ENCODE results near the gene BCL11B. TPM values are rescaled to one million over a fixed set of nuclear protein-coding genes. Genes with fewer than 3 reads are reported as not detected.

The BCL11B gene
- total RNA-seq, 1 experiment from 2014 or later = 80.6 TPM

- no peak for DNase-seq (ENCODE audit: low spot score)
Observed at GRCh38 chr14:99156090-99156425, 115.9 kb downstream of the BCL11B start.

DNA sequence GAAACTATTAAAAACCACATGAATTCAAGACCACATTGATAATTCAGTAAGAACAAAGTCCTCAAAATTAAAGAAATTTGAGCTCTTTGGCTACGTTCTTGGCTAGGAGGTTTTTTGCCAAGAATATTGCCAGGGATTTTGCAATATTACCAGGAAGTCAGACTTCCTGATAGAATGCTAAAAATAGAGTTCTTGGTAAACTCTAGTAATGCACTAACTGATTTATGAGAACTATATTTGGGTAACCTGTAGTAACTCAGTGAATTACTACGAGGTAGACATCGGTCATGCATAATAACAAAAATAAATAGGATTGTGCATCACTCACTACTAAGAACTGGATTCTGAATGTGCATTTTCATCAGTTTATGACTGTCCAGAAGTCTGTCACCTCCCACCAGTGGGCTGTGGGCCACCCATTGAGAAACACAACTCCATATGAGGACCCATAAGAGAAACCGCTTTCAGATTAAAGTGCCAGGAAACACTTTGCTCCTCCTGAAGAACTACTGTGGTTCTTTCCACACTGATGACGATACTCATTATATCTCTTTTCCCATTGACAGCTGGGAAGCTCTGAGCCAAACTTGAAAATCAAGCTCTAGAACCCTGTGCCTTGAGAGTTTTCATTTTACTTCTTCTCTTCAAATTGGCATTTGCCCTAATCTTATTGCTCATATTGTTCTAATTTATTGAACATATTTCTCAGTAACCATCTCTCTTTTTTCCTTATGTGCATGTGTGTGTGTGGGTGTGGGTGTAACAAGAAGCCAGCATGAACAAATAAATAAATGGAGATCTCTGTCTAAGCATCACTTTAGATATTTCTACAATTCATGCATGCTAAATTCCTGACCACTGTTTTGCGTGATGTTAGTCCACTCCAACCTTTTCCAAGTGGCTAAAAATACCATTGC lies 116.6 kb downstream of the BCL11B start:
- CTCF ChIA-PET = interaction anchor here (0.5 kb wide), 1 partner anchor 109 kb away, joined by 3 read pairs; no protein-coding TSS in a partner anchor
- no peaks in the 10 kb centered on the region for H3K27me3 ChIP-seq (replicated peaks; ENCODE audit: insufficient read depth, low read depth, low read length, poor library complexity)
- H3K4me3 ChIP-seq (ENCODE audit: low read depth, low read length, poor library complexity, severe bottlenecking) = no peak overlapping the region
- intact Hi-C loops (cut with micrococcal nuclease; ENCODE audit: unreplicated experiment) = no loop called here
- BruUV-seq (replicated peaks) = no TSS peak
- H3K4me1 ChIP-seq (ENCODE audit: insufficient read depth, low read length, poor library complexity, severe bottlenecking) = peaks cover 15% of the 10 kb centered on the region
- H3K27ac ChIP-seq (ENCODE audit: low read depth, low read length, poor library complexity, severe bottlenecking) = no peak overlapping the region
- H3K9me3 ChIP-seq (ENCODE audit: low read depth, low read length, poor library complexity, severe bottlenecking) = no peaks in the 10 kb centered on the region
- H3K36me3 ChIP-seq (ENCODE audit: insufficient read depth, low read length, poor library complexity, severe bottlenecking) = no peaks in the 10 kb centered on the region
- DNase-seq (ENCODE audit: low spot score) = no peak
- POLR2A ChIA-PET (ENCODE audit: low non-redundant PET) = no interaction called here
- TF ChIP-seq, protein P1, sequence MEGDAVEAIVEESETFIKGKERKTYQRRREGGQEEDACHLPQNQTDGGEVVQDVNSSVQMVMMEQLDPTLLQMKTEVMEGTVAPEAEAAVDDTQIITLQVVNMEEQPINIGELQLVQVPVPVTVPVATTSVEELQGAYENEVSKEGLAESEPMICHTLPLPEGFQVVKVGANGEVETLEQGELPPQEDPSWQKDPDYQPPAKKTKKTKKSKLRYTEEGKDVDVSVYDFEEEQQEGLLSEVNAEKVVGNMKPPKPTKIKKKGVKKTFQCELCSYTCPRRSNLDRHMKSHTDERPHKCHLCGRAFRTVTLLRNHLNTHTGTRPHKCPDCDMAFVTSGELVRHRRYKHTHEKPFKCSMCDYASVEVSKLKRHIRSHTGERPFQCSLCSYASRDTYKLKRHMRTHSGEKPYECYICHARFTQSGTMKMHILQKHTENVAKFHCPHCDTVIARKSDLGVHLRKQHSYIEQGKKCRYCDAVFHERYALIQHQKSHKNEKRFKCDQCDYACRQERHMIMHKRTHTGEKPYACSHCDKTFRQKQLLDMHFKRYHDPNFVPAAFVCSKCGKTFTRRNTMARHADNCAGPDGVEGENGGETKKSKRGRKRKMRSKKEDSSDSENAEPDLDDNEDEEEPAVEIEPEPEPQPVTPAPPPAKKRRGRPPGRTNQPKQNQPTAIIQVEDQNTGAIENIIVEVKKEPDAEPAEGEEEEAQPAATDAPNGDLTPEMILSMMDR (conservative IDR thresholded peaks at IDR 0.05; ENCODE audit: low read depth, low read length) = no peak
- TF ChIP-seq EZH2 (IDR thresholded peaks at IDR 0.05; ENCODE audit: borderline replicate concordance, low read depth, low read length, poor library complexity, severe bottlenecking) = no peak

More at GRCh38 chr14:99156090-99156425, 115.9 kb downstream of the BCL11B start:
- H3K9me3 ChIP-seq (ENCODE audit: low read depth, low read length, poor library complexity, severe bottlenecking) = no peaks in the 10 kb centered on the region
- no peaks in the 10 kb centered on the region for H3K27me3 ChIP-seq (replicated peaks; ENCODE audit: insufficient read depth, low read depth, low read length, poor library complexity)
- TF ChIP-seq, protein P1 (conservative IDR thresholded peaks at IDR 0.05; ENCODE audit: low read depth, low read length) = no peak
- TF ChIP-seq EZH2 (IDR thresholded peaks at IDR 0.05; ENCODE audit: borderline replicate concordance, low read depth, low read length, poor library complexity, severe bottlenecking) = no peak
- no peaks in the 10 kb centered on the region for H3K36me3 ChIP-seq (ENCODE audit: insufficient read depth, low read length, poor library complexity, severe bottlenecking)
- no peak overlapping the region for H3K27ac ChIP-seq (ENCODE audit: low read depth, low read length, poor library complexity, severe bottlenecking)
- H3K4me3 ChIP-seq (ENCODE audit: low read depth, low read length, poor library complexity, severe bottlenecking) = no peak overlapping the region
- intact Hi-C loops (cut with micrococcal nuclease; ENCODE audit: unreplicated experiment) = no loop called here
- peaks cover 15% of the 10 kb centered on the region for H3K4me1 ChIP-seq (ENCODE audit: insufficient read depth, low read length, poor library complexity, severe bottlenecking)
- CTCF ChIA-PET = interaction anchor here (0.5 kb wide), 1 partner anchor 108 kb away, joined by 3 read pairs; no protein-coding TSS in a partner anchor
- BruUV-seq (replicated peaks) = no TSS peak
- POLR2A ChIA-PET (ENCODE audit: low non-redundant PET) = interaction anchor here (0.5 kb wide), 1 partner anchor 1147 kb away, joined by 6 read pairs; no protein-coding TSS in a partner anchor

GRCh38 chr14:99150236-99150635 lies 121.8 kb downstream of the BCL11B start:
- CTCF ChIA-PET = no interaction called here
- H3K4me1 ChIP-seq (ENCODE audit: insufficient read depth, low read length, poor library complexity, severe bottlenecking) = peaks cover 6% of the 10 kb centered on the region
- DNase-seq (ENCODE audit: low spot score) = no peak
- no peaks in the 10 kb centered on the region for H3K9me3 ChIP-seq (ENCODE audit: low read depth, low read length, poor library complexity, severe bottlenecking)
- POLR2A ChIA-PET (ENCODE audit: low non-redundant PET) = no interaction called here
- H3K4me3 ChIP-seq (ENCODE audit: low read depth, low read length, poor library complexity, severe bottlenecking) = no peak overlapping the region
- TF ChIP-seq, protein P1 (conservative IDR thresholded peaks at IDR 0.05; ENCODE audit: low read depth, low read length) = no peak
- no peak for TF ChIP-seq EZH2 (IDR thresholded peaks at IDR 0.05; ENCODE audit: borderline replicate concordance, low read depth, low read length, poor library complexity, severe bottlenecking)
- BruUV-seq (replicated peaks) = no TSS peak
- no peak overlapping the region for H3K27ac ChIP-seq (ENCODE audit: low read depth, low read length, poor library complexity, severe bottlenecking)
- H3K36me3 ChIP-seq (ENCODE audit: insufficient read depth, low read length, poor library complexity, severe bottlenecking) = no peaks in the 10 kb centered on the region
- H3K27me3 ChIP-seq (replicated peaks; ENCODE audit: insufficient read depth, low read depth, low read length, poor library complexity) = no peaks in the 10 kb centered on the region
- intact Hi-C loops (cut with micrococcal nuclease; ENCODE audit: unreplicated experiment) = no loop called here

Measured in A673 (cell line).